HCT116 (cell line): Measurements from ENCODE around the gene P2RY13. TPM values are rescaled to one million over a fixed set of nuclear protein-coding genes. Genes with fewer than 3 reads are reported as not detected.

Source experiments
- ATAC-seq: fragments of 200-7000 bp; cut with Tn5 transposase; 2 replicates; pipeline ENCODE4 v1.9.1; 2020; ENCODE audit warnings: mild to moderate bottlenecking, moderate library complexity
- BruUV-seq: library from RNA; stranded (reverse); fragments of 400-500 nt; replicated peaks from 2 replicates; lab custom pipeline; 2021; lab: Mats Ljungman, UMichigan
- CTCF ChIA-PET: fragments of 300-600 bp; sonication (Branson Sonifier 250); formaldehyde crosslinking; loops from one replicate; lab custom pipeline; 2021; ENCODE audit warnings: antibody characterized with exemption; lab: Charles Lee
- POLR2A ChIA-PET: fragments of 300-600, 350-600 bp; sonication (Branson Sonifier 250); formaldehyde crosslinking; loops from one replicate; lab custom pipeline; 2021; ENCODE audit warnings: antibody characterized with exemption; lab: Charles Lee
- RAD21 ChIA-PET, 2 experiments: fragments of 300-600 bp; sonication (Branson Sonifier 250); formaldehyde crosslinking; loops; one replicate each; lab custom pipeline; 2023; ENCODE audit warnings: low total read pairs in 2 of 2; ENCODE audit not compliant: uncharacterized antibody in 2 of 2, unreplicated experiment in 2 of 2, low non-redundant PET in 1 of 2; lab: Charles Lee
- DNase-seq: peaks from one replicate; pipeline ENCODE4 v3.0.0-alpha.2; 2010; ENCODE audit warnings: low read depth, low spot score
- H2AFZ ChIP-seq: fragments of 200-600 bp; shearing (Covaris generic), sonication (generic); 2 replicates; pipeline ENCODE4 v1.6.1; 2017; ENCODE audit warnings: low read depth, mixed run types, mixed read lengths, antibody characterized with exemption, low read length; ENCODE audit not compliant: poor library complexity, severe bottlenecking
- H3K27ac ChIP-seq: 2 replicates; pipeline ENCODE4 v1.5.1; 2012; ENCODE audit warnings: low read depth, low read length
- H3K27me3 ChIP-seq: fragments of 200-600 bp; sonication (generic); 2 replicates; pipeline ENCODE4 v1.6.1; 2016; ENCODE audit warnings: mixed run types, low read length, mixed read lengths; ENCODE audit not compliant: insufficient read depth
- H3K36me3 ChIP-seq, 2 experiments: fragments of 200-500 bp in 1 of 2; fragments of 200-600 bp in 1 of 2; sonication (Bioruptor generic) in 1 of 2; sonication (generic) in 1 of 2; 2 replicates each; pipeline versions ENCODE4 v1.5.1 to v1.6.1; 2014 to 2016; ENCODE audit warnings: low read length in 2 of 2, inconsistent platforms in 1 of 2, mixed read lengths in 1 of 2, mixed run types in 1 of 2; ENCODE audit not compliant: insufficient read depth in 2 of 2, control insufficient read depth in 1 of 2
- H3K4me1 ChIP-seq, 2 experiments: fragments of 200-600 bp in 1 of 2; sonication (generic) in 1 of 2; 2 replicates each; pipeline versions ENCODE4 v1.5.1 to v1.6.1; 2012 to 2017; ENCODE audit warnings: low read length in 2 of 2, inconsistent platforms in 1 of 2, mild to moderate bottlenecking in 1 of 2, mixed read lengths in 1 of 2, mixed run types in 1 of 2, moderate library complexity in 1 of 2; ENCODE audit not compliant: insufficient read depth in 2 of 2, control insufficient read depth in 1 of 2
- H3K4me2 ChIP-seq: fragments of 200-600 bp; sonication (generic); 2 replicates; pipeline ENCODE4 v1.6.1; 2017; ENCODE audit warnings: mixed run types, low read length, mixed read lengths
- H3K4me3 ChIP-seq, 2 experiments: fragments of 200-600 bp in 1 of 2; sonication (generic) in 1 of 2; replicated peaks in 1 of 2; 2 replicates each; pipeline ENCODE4 v1.5.1; 2011 to 2016; ENCODE audit warnings: low read length in 2 of 2, control low read depth in 1 of 2, low read depth in 1 of 2, mild to moderate bottlenecking in 1 of 2, mixed read lengths in 1 of 2, mixed run types in 1 of 2
- H3K79me2 ChIP-seq: fragments of 200-600 bp; sonication (generic); 2 replicates; pipeline ENCODE4 v1.6.1; 2017; ENCODE audit warnings: mild to moderate bottlenecking, mixed run types, low read length, moderate library complexity, mixed read lengths; ENCODE audit not compliant: insufficient read depth
- H3K9ac ChIP-seq: fragments of 200-600 bp; sonication (generic); 2 replicates; pipeline ENCODE4 v1.6.1; 2016; ENCODE audit warnings: low read length, mixed read lengths
- H3K9me2 ChIP-seq: fragments of 200-600 bp; sonication (generic), shearing (Covaris generic); 2 replicates; pipeline ENCODE4 v1.6.1; 2017; ENCODE audit warnings: mixed run types, mild to moderate bottlenecking, moderate library complexity; ENCODE audit not compliant: insufficient read depth
- H3K9me3 ChIP-seq, 2 experiments: fragments of 200-500 bp in 1 of 2; fragments of 200-600 bp in 1 of 2; sonication (Bioruptor generic) in 1 of 2; sonication (generic) in 1 of 2; 2 replicates each; pipeline ENCODE4 v1.6.1; 2014 to 2017; ENCODE audit warnings: low read length in 2 of 2, mixed read lengths in 2 of 2, inconsistent platforms in 1 of 2, low read depth in 1 of 2, mild to moderate bottlenecking in 1 of 2, mixed run types in 1 of 2, moderate library complexity in 1 of 2; ENCODE audit not compliant: control insufficient read depth in 1 of 2, insufficient read depth in 1 of 2
- H4K20me1 ChIP-seq: fragments of 200-600 bp; sonication (generic), shearing (Covaris generic); 2 replicates; pipeline ENCODE4 v1.6.1; 2017; ENCODE audit warnings: mixed run types, mild to moderate bottlenecking, moderate library complexity; ENCODE audit not compliant: insufficient read depth
- CTCF ChIP-seq, 3 experiments: fragments of 200-600 bp in 1 of 3; sonication (generic) in 1 of 3; IDR thresholded peaks in 2 of 3; conservative IDR thresholded peaks in 1 of 3; 2 replicates each; pipeline ENCODE4 v1.5.1; 2012 to 2017; ENCODE audit warnings: low read depth in 2 of 3, low read length in 2 of 3, antibody characterized with exemption in 1 of 3, borderline replicate concordance in 1 of 3, control low read depth in 1 of 3, mild to moderate bottlenecking in 1 of 3, mixed read lengths in 1 of 3, mixed run types in 1 of 3, moderate library complexity in 1 of 3; ENCODE audit not compliant: insufficient read depth in 1 of 3
- ELF1 ChIP-seq: IDR thresholded peaks from 2 replicates; pipeline ENCODE4 v1.6.1; 2012; ENCODE audit warnings: low read depth, borderline replicate concordance
- EZH2 ChIP-seq: fragments of 200-600 bp; sonication (generic); IDR thresholded peaks from 2 replicates; pipeline ENCODE4 v1.6.1; 2017; ENCODE audit warnings: antibody characterized with exemption, mixed run types
- EZH2phosphoT487 ChIP-seq: fragments of 200-600 bp; IDR thresholded peaks from 2 replicates; pipeline ENCODE4 v1.6.1; 2018; ENCODE audit warnings: antibody characterized with exemption, borderline replicate concordance
- FOSL1 ChIP-seq: IDR thresholded peaks from 2 replicates; pipeline ENCODE4 v1.6.1; 2012; ENCODE audit warnings: low read depth
- POLR2A ChIP-seq: IDR thresholded peaks from 2 replicates; pipeline ENCODE4 v1.7.0; 2011; ENCODE audit warnings: borderline replicate concordance; ENCODE audit not compliant: insufficient read depth, insufficient read length; ENCODE audit errors: extremely low read depth
- POLR2AphosphoS5 ChIP-seq: IDR thresholded peaks from 2 replicates; pipeline ENCODE4 v1.6.1; 2011; ENCODE audit warnings: mild to moderate bottlenecking, low read depth, low read length, moderate library complexity
- RAD21 ChIP-seq: IDR thresholded peaks from 2 replicates; pipeline ENCODE4 v1.6.1; 2012; ENCODE audit warnings: low read depth, mild to moderate bottlenecking
- SIN3A ChIP-seq: IDR thresholded peaks from 2 replicates; pipeline ENCODE4 v1.6.1; 2012; ENCODE audit warnings: low read depth
- SP1 ChIP-seq: IDR thresholded peaks from 2 replicates; pipeline ENCODE4 v1.6.1; 2012; ENCODE audit warnings: low read depth
- TCF7L2 ChIP-seq: IDR thresholded peaks from 2 replicates; pipeline ENCODE4 v1.7.0; 2011; ENCODE audit warnings: borderline replicate concordance, inconsistent platforms; ENCODE audit not compliant: insufficient read depth, insufficient read length; ENCODE audit errors: extremely low read depth
- ZNF274 ChIP-seq: fragments of 200-500 bp; sonication (Bioruptor generic); IDR thresholded peaks from 2 replicates; pipeline ENCODE4 v1.6.1; 2014; ENCODE audit warnings: mild to moderate bottlenecking, low read depth, low read length, inconsistent platforms
- intact Hi-C: fragments of 100-400 bp; cut with micrococcal nuclease; formaldehyde crosslinking; loops from 2 replicates; pipeline ENCODE4 v1.10.0; 2022
- total RNA-seq: library from RNA; stranded (reverse); gene quantifications from one replicate; pipeline ENCODE4 v1.2.1, GENCODE V29; 2021; ENCODE audit not compliant: unreplicated experiment
- TF ChIP-seq, protein P1 (sequence below): IDR thresholded peaks from 2 replicates; pipeline ENCODE4 v1.6.1; 2012

The P2RY13 gene
- total RNA-seq, 1 experiment from 2014 or later, result not detected

GRCh38 chr3:151307583-151308488 lies 21.5 kb downstream of the P2RY13 start:
- TF ChIP-seq EZH2phosphoT487 (no peak), FOSL1 (0 out of 2 replicates have a peak, but pooled peaks have one; percentile 9), POLR2AphosphoS5 (no peak)
- Histone ChIP-seq H3K9ac (no peak overlapping the region), H3K27me3 (no peaks in the 10 kb centered on the region), H3K9me2 (no peaks in the 10 kb centered on the region), H3K79me2 (no peaks in the 10 kb centered on the region), H4K20me1 (no peaks in the 10 kb centered on the region), H2AFZ (no peak overlapping the region), H3K4me1 (peaks cover 26 to 57% of the 10 kb centered on the region in 2 experiments), H3K27ac (no peak overlapping the region), H3K36me3 (no peaks in the 10 kb centered on the region), H3K4me2 (no peak overlapping the region), H3K4me3 (no peak overlapping the region), H3K9me3 (no peaks in the 10 kb centered on the region)
- intact Hi-C loops, result no loop called here
- ATAC-seq (no peak), DNase-seq (no peak)
- ChIA-PET CTCF (no interaction called here), POLR2A (interaction anchor here (1.7 kb wide), 1 partner anchor 9 kb away, joined by 4 read pairs; the partner anchor contains the start of gene GPR87), RAD21 (no interaction called here)
- no TSS peak for BruUV-seq

DNA sequence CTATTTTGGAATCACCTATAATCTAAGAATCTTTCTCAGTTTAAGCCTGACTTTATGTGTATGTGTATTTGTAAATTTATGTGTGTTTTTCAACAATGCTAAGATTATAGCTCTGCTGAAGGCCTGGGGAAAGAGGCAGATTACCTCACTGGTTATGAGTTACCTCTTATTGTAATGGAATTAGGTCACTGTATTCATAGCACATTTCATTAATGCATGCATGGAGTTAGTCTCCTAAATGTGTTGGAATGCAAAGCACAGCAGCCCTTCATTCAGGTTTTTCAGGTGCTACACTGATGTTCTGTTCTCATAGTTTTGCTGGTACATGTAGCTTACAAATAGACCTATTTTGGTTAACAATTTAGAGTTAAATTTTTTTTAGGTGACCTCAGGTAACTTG lies 22.2 kb downstream of the P2RY13 start:
- Histone ChIP-seq H2AFZ (no peak overlapping the region), H4K20me1 (no peaks in the 10 kb centered on the region), H3K27ac (no peak overlapping the region), H3K36me3 (no peaks in the 10 kb centered on the region), H3K27me3 (no peaks in the 10 kb centered on the region), H3K79me2 (no peaks in the 10 kb centered on the region), H3K4me2 (peak overlapping the region; percentile 72), H3K4me1 (peaks cover 26 to 57% of the 10 kb centered on the region in 2 experiments), H3K9me2 (no peaks in the 10 kb centered on the region), H3K9ac (no peak overlapping the region), H3K9me3 (no peaks in the 10 kb centered on the region), H3K4me3 (no peak overlapping the region)
- DNase-seq (no peak), ATAC-seq (no peak)
- no TSS peak for BruUV-seq
- intact Hi-C loops, result no loop called here
- ChIA-PET POLR2A (interaction anchor here (1.7 kb wide), 1 partner anchor 10 kb away, joined by 4 read pairs; the partner anchor contains the start of gene GPR87), CTCF (no interaction called here), RAD21 (no interaction called here)
- TF ChIP-seq, protein P1, sequence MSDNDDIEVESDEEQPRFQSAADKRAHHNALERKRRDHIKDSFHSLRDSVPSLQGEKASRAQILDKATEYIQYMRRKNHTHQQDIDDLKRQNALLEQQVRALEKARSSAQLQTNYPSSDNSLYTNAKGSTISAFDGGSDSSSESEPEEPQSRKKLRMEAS, result no peak
- no peak for TF ChIP-seq SP1
- no peak for TF ChIP-seq CTCF (IDR thresholded peaks at IDR 0.05 in 2 of 3, conservative IDR thresholded peaks at IDR 0.05 in 1 of 3; ENCODE audit: borderline replicate concordance in 1 of 3, insufficient read depth in 1 of 3, low read depth in 2 of 3, low read length in 2 of 3)
- no peak for TF ChIP-seq ELF1
- no peak for TF ChIP-seq SIN3A
- no peak for TF ChIP-seq POLR2A
- TF ChIP-seq ZNF274, result no peak
- TF ChIP-seq TCF7L2, result no peak
- no peak for TF ChIP-seq RAD21
- no peak for TF ChIP-seq EZH2
- no peak for TF ChIP-seq EZH2phosphoT487
